Osteocyte (in vitro differentiated cells): ENCODE data around the gene TENM3. TPM values are rescaled to one million over a fixed set of nuclear protein-coding genes. Genes with fewer than 3 reads are reported as not detected.

ENCODE experiments used
- DNase-seq: peaks from one replicate; pipeline ENCODE4 v3.0.0; 2021; ENCODE audit warnings: mixed read lengths; ENCODE audit not compliant: unreplicated experiment; ENCODE audit errors: extremely low spot score
- H3K27ac Mint-ChIP-seq: one replicate; pipeline ENCODE4 v1.8.0; 2021; ENCODE audit warnings: mild to moderate bottlenecking, mixed read lengths; ENCODE audit not compliant: unreplicated experiment
- H3K27me3 Mint-ChIP-seq: one replicate; pipeline ENCODE4 v1.8.0; 2021; ENCODE audit warnings: mixed read lengths; ENCODE audit not compliant: unreplicated experiment
- H3K36me3 Mint-ChIP-seq: one replicate; pipeline ENCODE4 v1.8.0; 2021; ENCODE audit warnings: mixed read lengths; ENCODE audit not compliant: unreplicated experiment
- H3K4me1 Mint-ChIP-seq: one replicate; pipeline ENCODE4 v1.8.0; 2021; ENCODE audit warnings: mixed read lengths; ENCODE audit not compliant: unreplicated experiment
- H3K4me3 Mint-ChIP-seq: one replicate; pipeline ENCODE4 v1.8.0; 2021; ENCODE audit warnings: mild to moderate bottlenecking, moderate library complexity, mixed read lengths; ENCODE audit not compliant: unreplicated experiment
- H3K9me3 Mint-ChIP-seq: one replicate; pipeline ENCODE4 v1.8.0; 2021; ENCODE audit warnings: mixed read lengths; ENCODE audit not compliant: unreplicated experiment
- CTCF ChIP-seq: fragments of 200-600 bp; sonication (generic); IDR thresholded peaks from 2 replicates; pipeline ENCODE4 v1.5.0; 2021; ENCODE audit warnings: antibody characterized with exemption, mild to moderate bottlenecking, moderate library complexity
- total RNA-seq: library from RNA; stranded (reverse); gene quantifications from 2 replicates; pipeline ENCODE4 v1.2.1, GENCODE V29; 2021

The TENM3 gene
- total RNA-seq, 1 donor from 2014 or later: 78.3 TPM

- Mint-ChIP-seq H3K27ac (no peak overlapping the region), H3K9me3 (no peaks in the 10 kb centered on the region), H3K36me3 (no peaks in the 10 kb centered on the region), H3K27me3 (no peaks in the 10 kb centered on the region), H3K4me3 (no peak overlapping the region), H3K4me1 (peaks cover 16% of the 10 kb centered on the region)
- DNase-seq: no peak
- no peak for TF ChIP-seq CTCF
Measured at GRCh38 chr4:182531555-182532162, 288.5 kb downstream of the TENM3 start.

- H3K27ac Mint-ChIP-seq: no peak overlapping the region
- no peak for TF ChIP-seq CTCF
- H3K9me3 Mint-ChIP-seq: no peaks in the 10 kb centered on the region
- H3K4me3 Mint-ChIP-seq: no peak overlapping the region
- no peaks in the 10 kb centered on the region for H3K36me3 Mint-ChIP-seq
- H3K4me1 Mint-ChIP-seq: peaks cover 16% of the 10 kb centered on the region
- no peaks in the 10 kb centered on the region for H3K27me3 Mint-ChIP-seq
- DNase-seq: no peak
Measured at GRCh38 chr4:182532441-182532840, 289.2 kb downstream of the TENM3 start.

- Mint-ChIP-seq H3K9me3 (no peaks in the 10 kb centered on the region), H3K4me3 (no peak overlapping the region), H3K36me3 (no peaks in the 10 kb centered on the region), H3K27me3 (no peaks in the 10 kb centered on the region), H3K4me1 (peaks cover 16% of the 10 kb centered on the region), H3K27ac (no peak overlapping the region)
- no peak for TF ChIP-seq CTCF
- no peak for DNase-seq
Measured at GRCh38 chr4:182533964-182534363, 290.8 kb downstream of the TENM3 start.

- Mint-ChIP-seq H3K4me3 (no peak overlapping the region), H3K9me3 (no peaks in the 10 kb centered on the region), H3K36me3 (no peaks in the 10 kb centered on the region), H3K27me3 (no peaks in the 10 kb centered on the region), H3K27ac (no peak overlapping the region), H3K4me1 (peaks cover 3% of the 10 kb centered on the region)
- DNase-seq: no peak
- TF ChIP-seq CTCF: no peak
Measured at GRCh38 chr4:182536221-182536811, 293.1 kb downstream of the TENM3 start.

GRCh38 chr4:182537031-182537795 lies 294.0 kb downstream of the TENM3 start:
- Mint-ChIP-seq H3K4me3 (no peak overlapping the region), H3K4me1 (no peaks in the 10 kb centered on the region), H3K27ac (no peak overlapping the region), H3K36me3 (no peaks in the 10 kb centered on the region), H3K9me3 (no peaks in the 10 kb centered on the region), H3K27me3 (no peaks in the 10 kb centered on the region)
- DNase-seq: no peak
- no peak for TF ChIP-seq CTCF
